Skin epidermis (tissue), 12 donors: ENCODE results near the gene ZNF615.
"Not testable (repeated sequence)": the region's sequence is repeated elsewhere in the genome, so short reads cannot be mapped to it uniquely, and the experiment has no call there.

Experiments used
- H3K27ac ChIP-seq, 21 experiments: fragments of 200-600 bp; sonication (generic) in 11 of 21; one replicate each; pipeline ENCODE4 v1.5.0; 2020; ENCODE audit warnings: mild to moderate bottlenecking in 3 of 21, inconsistent platforms in 2 of 21, moderate library complexity in 2 of 21
- H3K4me3 ChIP-seq, 7 experiments: fragments of 200-600 bp; sonication (generic) in 2 of 7; one replicate each; pipeline ENCODE4 v1.5.0; 2020; ENCODE audit warnings: inconsistent platforms in 2 of 7, mild to moderate bottlenecking in 2 of 7, moderate library complexity in 1 of 7

The ZNF615 gene

DNA sequence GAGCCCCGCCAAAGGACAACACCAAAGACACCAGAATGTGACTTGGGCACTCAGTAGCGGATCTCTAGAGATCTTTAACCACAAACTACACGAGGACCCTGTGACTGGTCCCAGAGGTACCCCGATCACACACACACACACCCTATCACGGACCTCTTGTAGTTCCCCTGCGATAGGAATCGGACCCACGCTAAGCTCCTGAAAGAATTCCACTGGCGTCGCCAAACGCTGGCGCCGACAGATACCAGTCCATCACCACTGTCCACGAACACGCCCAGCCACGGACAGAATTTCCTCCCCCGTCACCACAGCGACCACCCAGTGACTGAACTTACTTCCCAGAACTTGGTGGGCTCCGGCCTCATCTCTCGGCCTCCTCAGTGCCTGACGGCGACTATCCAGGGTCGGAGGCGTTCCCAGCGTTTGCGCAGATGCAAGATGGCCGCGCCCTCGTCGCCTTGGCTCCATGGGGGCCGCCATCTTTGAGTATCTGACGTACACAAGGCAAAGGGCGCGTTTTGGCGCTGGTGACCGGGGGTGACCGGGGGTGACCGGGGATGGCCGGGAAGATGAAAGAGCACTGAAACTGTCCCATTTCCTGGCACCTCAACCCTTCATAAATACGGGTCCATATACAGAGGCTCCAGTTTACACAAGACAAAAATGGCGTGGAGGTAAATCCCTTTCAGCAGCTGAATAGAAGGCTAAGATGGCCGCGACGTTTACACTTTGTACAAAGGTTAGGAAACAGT is at the start of gene ZNF615:
Gene ZNF615, minus strand, starts transcription at position 406 of the 752 bp plus-strand sequence. CDS start 4,500 bp downstream, outside the sequence.
- peak within 1 kb of the TSS; percentile 28 to 97 (median 89) for H3K27ac ChIP-seq
- H3K4me3 ChIP-seq = peak within 1 kb of the TSS; percentile 52 to 85 (median 76)

DNA sequence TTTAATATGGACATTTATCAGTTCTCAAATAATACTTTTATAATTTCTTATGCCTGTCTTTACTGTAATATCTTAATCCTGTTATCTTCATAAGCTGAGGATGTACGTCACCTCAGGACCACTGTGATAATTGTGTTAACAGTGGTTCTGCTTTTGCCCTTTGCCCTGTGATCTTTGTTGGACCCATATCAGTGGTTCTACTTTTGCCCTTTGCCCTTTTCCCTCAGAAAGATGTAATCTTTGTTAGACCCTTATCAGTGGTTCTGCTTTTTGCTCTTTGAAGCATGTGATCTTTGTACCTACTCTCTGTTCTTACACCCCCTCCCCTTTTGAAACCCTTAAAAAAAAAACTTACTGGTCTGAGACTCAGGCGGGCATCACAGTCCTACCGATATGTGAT is 48.5 kb upstream of the ZNF615 start:
- H3K4me3 ChIP-seq, H3K27ac ChIP-seq: not testable (repeated sequence)

DNA sequence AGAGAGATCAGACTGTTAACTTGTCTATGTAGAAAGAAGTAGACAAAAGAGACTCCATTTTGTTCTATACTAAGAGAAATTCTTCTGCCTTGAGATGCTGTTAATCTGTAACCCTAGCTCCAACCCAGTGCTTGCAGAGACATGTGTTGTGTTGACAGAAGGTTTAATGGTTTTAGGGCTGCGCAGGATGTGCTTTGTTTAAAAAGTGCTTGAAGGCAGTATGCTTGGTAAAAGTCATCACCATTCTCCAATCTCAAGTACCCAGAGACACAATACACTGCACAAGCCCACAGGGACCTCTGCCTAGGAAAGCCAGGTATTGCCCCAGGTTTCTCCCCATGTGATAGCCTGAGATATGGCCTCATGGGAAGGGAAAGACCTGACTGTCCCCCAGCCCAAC is 43.7 kb upstream of the ZNF615 start:
- not testable (repeated sequence) for H3K27ac ChIP-seq, H3K4me3 ChIP-seq

DNA sequence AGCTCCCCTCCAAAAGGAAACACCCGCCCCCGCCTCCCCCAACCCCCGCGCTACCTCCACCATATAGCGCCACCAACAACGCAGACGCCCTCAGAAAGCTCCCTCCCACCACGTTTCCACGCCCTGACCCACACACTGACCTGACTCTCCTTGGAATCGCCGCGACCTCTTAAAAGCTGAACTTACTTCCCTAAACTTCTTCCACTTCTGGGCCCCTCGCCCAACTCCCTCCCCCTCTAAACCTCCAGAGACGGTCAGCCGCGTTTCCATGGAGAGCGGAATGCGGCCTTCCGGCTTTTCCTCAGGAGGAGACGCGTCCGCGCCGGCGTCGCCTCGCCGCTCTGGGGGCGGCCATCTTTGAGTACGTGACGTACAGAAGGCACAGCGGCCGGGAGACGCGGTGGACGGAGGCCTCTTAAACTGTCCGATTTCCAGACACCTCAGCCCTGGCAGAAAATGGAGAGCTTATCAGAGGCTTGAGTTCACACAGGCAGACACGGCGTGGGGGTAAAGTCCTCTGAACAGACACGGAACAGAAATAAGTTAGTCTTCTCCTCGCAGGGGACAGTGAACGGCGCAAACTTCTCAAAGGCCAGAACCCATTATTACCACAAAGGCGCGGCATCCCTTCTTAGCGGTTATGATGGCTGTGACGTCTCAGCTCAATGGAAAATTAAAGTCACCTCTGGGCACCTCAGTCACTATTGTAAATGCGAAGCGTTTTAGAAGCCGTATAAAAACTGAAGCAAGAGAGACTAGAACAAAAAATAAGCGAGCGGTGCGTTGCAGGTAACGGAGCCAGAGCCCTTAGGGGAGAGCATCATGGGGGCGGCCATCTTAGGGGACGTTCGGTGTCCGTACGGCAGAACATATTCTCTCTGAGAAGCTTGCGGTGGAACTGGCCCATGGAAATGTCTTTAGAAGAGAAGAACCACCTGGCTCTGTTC is 40.8 kb upstream of the ZNF615 start, which contains the start of gene ZNF432:
Gene ZNF432, minus strand, starts transcription at position 284 of the 947 bp plus-strand sequence. CDS start 1,970 bp downstream, outside the sequence.
- Histone ChIP-seq H3K27ac (peak within 1 kb of the TSS; percentile 77 to 99 (median 93)), H3K4me3 (peak within 1 kb of the TSS; percentile 50 to 77 (median 66))

DNA sequence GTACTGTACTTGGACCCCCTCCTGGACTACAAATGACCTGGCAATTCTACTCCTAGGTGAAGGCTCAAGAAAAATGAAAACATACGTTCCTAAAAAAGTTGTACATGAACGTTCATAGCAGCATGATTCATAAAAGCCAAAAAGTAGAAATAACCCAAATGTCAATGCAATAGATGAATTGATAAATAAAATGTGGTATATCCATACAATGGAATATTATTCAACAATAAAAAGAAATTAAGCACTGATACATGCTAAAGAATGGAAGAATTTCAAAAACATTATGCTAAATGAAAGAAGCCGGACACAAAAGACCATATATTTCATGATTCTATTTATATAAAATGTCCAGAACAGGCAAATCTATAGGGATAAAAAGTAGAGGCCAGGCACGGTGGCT is 31.2 kb upstream of the ZNF615 start:
- no peak overlapping the region for H3K4me3 ChIP-seq

DNA sequence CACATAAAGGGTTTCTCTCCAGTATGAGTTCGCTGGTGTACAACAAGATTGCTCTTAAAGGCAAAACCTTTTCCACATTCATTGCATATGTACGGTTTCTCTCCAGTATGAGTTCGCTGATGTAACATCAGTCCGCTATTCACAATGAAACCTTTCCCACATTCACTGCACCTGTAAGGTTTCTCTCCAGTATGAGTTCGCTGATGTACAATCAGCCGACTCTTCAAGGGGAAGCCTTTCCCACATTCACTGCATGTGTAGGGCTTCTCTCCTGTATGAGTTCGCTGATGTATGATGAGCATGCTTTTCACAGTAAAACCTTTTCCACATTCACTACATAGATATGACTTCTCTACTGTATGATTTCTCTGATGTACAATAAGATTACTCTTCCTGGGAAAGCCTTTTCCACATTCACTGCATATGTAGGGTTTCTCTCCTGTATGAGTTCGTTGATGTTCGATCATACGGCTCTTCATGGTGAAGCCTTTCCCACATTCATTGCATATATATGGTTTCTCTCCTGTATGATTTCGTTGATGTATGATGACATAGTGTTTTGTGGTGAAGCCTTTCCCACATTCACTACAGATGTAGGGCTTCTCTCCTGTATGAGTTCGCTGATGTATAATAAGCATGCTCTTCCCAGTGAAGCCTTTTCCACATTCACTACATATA is 26.2 kb upstream of the ZNF615 start:
- Histone ChIP-seq H3K4me3 (no peak overlapping the region), H3K27ac (no peak overlapping the region)

More for the DNA sequence above, 31.2 kb upstream of the ZNF615 start:
- H3K27ac ChIP-seq = no peak overlapping the region

DNA sequence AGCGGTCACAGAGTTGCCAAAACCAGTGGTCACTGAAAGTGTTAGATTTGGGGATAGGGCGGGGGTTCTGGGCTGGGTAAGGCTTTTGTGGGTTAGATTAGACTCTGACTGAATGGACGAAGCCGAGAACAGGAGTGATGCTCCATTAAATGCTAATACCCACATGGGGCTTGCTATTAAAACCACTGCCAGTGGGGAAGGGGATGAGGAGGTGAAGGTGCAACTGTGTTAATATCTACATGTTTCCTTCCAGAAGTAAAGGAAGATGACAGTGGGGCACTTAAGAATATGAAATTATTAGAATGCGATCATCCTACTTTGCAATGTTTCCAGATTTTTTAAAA is 20.7 kb upstream of the ZNF615 start:
- Histone ChIP-seq H3K4me3 (peak overlapping the region; percentile 55 to 80 (median 67)), H3K27ac (peak overlapping the region; percentile 74 to 97 (median 90))

DNA sequence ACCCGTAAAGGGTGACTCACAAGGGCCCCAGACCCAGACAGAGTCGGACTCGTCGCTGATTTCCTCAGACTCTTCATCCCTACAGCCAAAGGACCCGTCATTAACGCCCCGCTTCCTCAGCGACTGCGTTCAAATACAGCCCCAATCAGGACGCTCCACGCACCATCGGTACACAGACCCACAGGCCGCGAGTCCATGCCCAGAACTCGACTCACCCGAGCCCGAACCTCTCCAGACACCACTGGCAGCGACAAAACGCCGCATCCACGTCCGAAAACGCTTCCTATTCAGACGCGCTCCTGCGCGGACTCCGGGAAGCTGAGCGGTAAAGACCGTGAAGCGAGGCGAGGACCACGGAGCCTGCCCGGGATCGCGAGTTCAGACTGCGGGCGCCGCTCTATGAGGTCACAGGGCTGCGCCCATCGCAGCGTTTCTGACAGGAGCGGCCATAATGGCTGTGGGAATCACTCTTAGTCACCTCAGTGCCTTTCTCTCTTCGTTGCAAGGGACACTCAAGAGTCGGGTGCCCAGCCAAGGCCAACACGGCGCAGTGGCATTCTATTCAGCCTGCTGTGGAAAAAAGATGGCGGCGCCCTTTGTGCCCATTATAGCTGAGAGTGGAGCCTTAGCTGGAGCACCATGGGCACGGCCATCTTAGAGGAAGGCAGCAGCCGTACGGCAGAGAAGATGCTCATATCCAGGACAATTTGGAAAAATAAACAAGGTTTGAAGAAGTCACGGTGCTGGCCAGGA is 20.2 kb upstream of the ZNF615 start, which contains the start of gene ZNF614:
Gene ZNF614, minus strand, starts transcription at position 353 of the 753 bp plus-strand sequence. CDS start 2,634 bp downstream, outside the sequence.
- H3K27ac ChIP-seq = peak within 1 kb of the TSS; percentile 74 to 97 (median 90)
- peak within 1 kb of the TSS; percentile 55 to 80 (median 67) for H3K4me3 ChIP-seq

DNA sequence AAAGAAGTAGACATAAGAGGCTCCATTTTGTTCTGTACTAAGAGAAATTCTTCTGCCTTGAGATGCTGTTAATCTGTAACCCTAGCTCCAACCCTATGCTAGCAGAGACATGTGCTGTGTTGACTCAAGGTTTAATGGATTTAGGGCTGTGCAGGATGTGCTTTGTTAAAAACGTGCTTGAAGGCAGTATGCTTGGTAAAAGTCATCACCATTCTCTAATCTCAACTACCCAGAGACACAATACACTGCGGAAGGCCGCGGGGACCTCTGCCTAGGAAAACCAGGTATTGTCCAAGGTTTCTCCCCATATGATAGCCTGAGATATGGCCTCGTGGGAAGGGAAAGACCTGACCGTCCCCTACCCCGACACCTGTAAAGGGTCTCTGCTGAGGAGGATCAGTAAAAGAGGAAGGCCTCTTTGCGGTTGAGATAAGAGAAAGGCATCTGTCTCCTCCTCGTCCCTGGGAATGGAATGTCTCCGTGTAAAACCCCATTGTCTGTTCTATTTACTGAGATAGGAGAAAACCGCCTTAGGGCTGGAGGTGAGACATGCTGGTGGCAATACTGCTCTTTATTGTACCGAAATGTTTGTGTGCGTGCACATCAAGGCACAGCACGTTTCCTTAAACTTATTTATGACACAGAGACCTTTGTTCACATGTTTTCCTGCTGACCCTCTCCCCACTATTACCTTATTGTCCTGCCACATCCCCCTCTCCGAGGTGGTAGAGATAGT is 18.4 kb upstream of the ZNF615 start:
- H3K4me3 ChIP-seq, H3K27ac ChIP-seq: not testable (repeated sequence)

DNA sequence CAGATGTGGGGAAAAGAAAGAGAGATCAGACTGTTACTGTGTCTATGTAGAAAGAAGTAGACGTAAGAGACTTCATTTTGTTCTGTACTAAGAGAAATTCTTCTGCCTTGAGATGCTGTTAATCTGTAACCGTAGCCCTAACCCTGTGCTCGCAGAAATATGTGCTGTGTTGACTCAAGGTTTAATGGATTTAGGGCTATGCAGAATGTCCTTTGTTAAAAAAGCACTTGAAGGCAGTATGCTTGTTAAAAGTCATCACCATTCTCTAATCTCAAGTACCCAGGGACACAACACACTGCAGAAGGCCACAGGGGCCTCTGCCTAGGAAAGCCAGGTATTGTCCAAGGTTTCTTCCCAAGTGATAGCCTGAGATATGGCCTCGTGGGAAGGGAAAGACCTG is 16.5 kb upstream of the ZNF615 start:
- not testable (repeated sequence) for H3K27ac ChIP-seq, H3K4me3 ChIP-seq

DNA sequence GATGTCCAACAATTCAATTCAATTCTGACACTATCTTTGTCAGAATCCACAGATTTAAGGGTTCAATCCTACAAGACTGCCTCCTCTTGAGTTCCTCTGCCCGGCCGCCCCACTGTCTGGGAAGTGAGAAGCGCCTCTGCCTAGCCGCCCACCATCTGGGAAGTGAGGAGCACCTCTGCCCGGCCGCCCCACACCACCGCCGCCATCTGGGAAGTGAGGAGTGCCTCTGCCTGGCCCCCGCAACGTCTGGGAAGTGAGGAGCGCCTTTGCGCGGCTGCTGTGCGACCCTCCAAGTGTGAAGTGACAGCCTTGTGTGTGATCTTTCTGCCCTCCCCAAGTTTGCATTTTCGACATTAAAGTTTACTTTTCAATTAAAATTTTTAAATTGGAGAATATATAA is 14.2 kb upstream of the ZNF615 start:
- Histone ChIP-seq H3K4me3 (no peak overlapping the region), H3K27ac (no peak overlapping the region)

DNA sequence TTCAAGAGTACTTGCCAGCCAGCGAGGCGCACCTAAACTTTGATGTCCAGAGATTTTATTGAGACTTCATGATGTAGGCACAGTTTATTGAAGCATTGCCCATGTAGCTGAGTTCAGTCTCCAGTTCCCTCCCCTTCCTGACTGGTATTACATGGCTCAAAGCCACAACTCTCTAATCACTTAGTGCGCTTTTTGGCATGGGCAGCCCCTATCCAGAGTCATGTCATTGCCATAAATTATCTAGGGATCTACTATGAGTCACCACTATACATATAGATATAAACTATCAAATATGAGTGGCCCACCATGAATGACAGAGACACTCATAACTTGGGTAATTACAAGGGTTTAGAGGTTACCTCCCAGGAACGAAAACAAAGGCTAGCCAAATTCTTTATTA is 12.5 kb upstream of the ZNF615 start:
- Histone ChIP-seq H3K27ac (no peak overlapping the region), H3K4me3 (no peak overlapping the region)

DNA sequence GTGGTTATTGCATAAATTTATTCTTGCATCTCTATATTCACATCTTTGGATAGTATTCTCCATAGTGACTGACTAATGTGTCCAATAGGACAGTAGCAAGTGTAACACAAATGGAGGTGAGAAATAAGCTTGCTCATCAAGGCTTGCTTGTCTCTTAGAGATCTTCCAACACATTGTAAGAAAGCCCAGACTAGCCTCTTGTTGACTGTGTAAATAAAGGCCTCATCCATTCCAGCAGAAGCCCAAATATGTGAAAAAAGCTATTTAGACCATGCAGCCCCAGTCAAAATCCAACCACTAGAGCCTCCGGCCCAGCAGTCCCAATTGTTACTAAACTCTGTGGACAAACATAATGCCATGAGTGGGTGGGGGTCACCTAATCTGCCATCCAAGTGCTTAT is 2.7 kb upstream of the ZNF615 start:
- Histone ChIP-seq H3K27ac (no peak overlapping the region), H3K4me3 (no peak overlapping the region)

DNA sequence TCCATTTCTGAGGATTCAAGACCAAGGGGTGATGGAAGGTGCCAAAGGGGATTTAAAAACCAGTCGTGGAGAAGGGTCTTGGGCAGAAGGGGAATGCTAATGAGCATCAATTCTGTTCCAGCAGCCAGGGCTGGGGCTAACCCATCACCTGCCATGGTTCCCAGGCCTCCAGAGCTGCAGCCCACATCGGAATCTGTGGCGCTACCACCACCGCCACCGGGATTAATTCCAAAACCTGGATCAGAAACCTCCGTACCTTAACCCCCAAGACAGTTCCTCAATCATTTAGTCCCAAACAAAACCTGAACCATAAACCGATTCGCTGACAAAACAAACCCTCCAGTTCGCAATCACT is 583 bp downstream of the ZNF615 start:
- H3K4me3 ChIP-seq = peak overlapping the region; percentile 52 to 85 (median 76)
- H3K27ac ChIP-seq = peak overlapping the region in 20 of 21 experiments; percentile 75 to 97 (median 90)

DNA sequence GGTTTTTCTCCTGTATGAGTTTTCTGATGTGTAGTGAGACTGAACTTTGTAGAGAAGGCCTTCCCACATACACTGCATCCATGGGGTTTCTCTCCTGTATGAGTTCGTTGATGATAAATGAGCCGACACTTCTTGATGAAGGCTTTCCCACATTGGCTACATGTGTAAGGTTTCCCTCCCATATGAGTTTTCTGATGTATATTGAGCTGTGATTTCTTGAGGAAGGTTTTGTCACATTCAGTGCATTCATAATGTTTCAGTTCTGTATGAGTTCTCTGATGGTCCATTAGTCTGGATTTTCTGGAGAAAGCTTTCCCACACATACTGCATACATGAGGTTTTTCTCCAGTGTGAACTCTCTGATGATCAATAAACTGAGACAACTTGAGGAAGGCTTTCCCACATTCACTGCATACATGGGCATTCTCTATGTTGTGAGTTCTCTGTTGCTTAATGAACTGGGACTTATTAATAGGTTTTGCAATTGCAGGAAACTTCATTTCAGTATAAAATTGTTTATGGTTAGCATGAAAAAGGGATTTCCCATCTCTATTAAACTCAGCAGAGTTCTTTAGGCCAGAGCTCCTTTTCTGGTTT is 13.9 kb downstream of the ZNF615 start:
- Histone ChIP-seq H3K4me3 (no peak overlapping the region), H3K27ac (no peak overlapping the region)

DNA sequence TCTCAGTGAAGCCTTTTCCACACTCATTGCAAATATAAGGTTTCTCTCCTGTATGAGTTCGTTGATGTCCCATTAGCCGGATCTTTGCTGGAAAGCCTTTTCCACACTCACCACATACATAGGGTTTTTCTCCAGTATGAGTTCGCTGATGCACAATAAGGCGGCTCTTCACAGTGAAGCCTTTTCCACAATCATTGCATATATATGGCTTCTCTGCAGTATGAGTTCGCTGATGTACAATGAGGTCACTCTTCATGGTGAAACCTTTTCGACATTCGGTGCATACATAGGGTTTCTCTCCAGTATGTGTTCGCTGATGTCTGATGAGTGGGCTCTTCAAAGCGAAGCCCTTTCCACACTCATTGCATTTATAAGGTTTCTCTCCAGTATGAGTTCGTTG is 14.6 kb downstream of the ZNF615 start:
- Histone ChIP-seq H3K4me3 (no peak overlapping the region), H3K27ac (no peak overlapping the region)

DNA sequence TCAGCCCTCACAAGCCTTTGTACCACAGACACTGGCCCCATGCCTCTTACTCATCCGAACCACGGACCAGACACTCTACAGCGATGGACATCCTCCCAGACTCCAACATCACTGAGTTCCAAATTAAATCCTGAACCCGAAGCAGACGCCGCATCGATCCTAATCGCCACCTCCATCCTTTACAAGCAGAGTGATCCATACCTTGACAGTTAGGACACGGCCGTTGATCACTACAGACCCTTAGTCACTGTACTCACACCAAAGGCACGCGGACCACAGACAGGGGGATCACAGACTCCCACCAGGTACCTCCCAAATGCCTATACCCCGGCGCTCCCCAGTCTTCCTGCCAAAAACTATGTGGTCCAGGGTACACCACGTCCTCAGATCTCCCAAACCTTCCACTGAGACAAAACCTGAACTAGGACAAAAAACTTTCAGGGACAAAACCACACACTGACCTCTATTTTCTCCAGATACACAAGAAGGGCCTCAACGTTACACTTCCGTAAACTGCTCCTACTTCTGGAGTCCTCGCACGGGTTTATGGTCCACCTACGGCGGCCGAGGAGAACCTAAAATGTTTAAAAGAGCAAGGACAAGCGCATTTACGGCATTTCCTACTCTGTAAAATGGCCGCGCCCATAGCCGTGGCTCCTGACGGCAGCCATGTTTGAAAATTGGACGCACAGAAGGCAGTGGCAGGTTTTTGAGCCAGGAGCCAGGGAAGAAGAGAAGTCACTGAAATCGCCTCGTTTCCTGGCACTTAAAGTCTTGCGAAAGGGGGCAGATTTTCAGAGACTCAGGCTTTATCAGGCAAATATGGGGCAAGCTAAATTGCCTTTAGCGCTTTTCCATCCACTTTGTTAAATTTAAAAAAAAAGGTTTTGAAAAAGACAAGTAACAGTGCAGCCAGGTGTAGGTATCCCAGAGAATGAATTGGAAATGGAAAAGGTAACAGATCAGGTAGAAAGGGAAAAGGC is 21.4 kb downstream of the ZNF615 start, which contains the start of gene ZNF350:
Gene ZNF350, minus strand, starts transcription at position 532 of the 983 bp plus-strand sequence. CDS start 12,480 bp downstream, outside the sequence.
- Histone ChIP-seq H3K27ac (peak within 1 kb of the TSS in 20 of 21 experiments; percentile 51 to 86 (median 78)), H3K4me3 (peak within 1 kb of the TSS; percentile 57 to 86 (median 69))
